Measurements from ENCODE around the gene ACOT12. TPM values are rescaled to one million over a fixed set of nuclear protein-coding genes. Genes with fewer than 3 reads are reported as not detected.
A peak's percentile ranks its signal among the peaks of the same experiment; 100 is the strongest.

Gene ACOT12
- total and polyA plus RNA-seq, 2 of the 13 experiments (the other 11 are each of a cell fraction or from before 2014, with no cell fraction given) = not detected

- peak; percentile 79 for TF ChIP-seq PAXIP1 (CRISPR knock-in tag; conservative IDR thresholded peaks at IDR 0.05)
- TF ChIP-seq ZNF687 (CRISPR knock-in tag; IDR thresholded peaks at IDR 0.05) = no peak
- no peak for TF ChIP-seq ZNF652 (CRISPR knock-in tag; IDR thresholded peaks at IDR 0.05; ENCODE audit: borderline replicate concordance, low read depth)
- no peak for TF ChIP-seq NBN (conservative IDR thresholded peaks at IDR 0.05)
- no peak for TF ChIP-seq FOXP1 (IDR thresholded peaks at IDR 0.05)
- TF ChIP-seq FOXP1 (CRISPR knock-in tag; IDR thresholded peaks at IDR 0.05) = peak; percentile 20; the same call in 1 of the 2 replicates
- TF ChIP-seq THAP7 (CRISPR knock-in tag; IDR thresholded peaks at IDR 0.05) = no peak
- TF ChIP-seq MIER3 (CRISPR knock-in tag; IDR thresholded peaks at IDR 0.05; ENCODE audit: borderline replicate concordance) = no peak
- no peak for TF ChIP-seq ATM (IDR thresholded peaks at IDR 0.05; ENCODE audit: borderline replicate concordance)
- TF ChIP-seq EP300 (IDR thresholded peaks at IDR 0.05; ENCODE audit: low read depth in 2 of 2, low read length in 2 of 2) = peak in 1 of 2 experiments; percentile 43; a peak in 2 of 4 replicates
- TF ChIP-seq EP300 (CRISPR knock-in tag; IDR thresholded peaks at IDR 0.05; ENCODE audit: borderline replicate concordance) = no peak
- no peak for TF ChIP-seq HNRNPL (IDR thresholded peaks at IDR 0.05; ENCODE audit: low read depth, low read length)
- TF ChIP-seq ISL2 (CRISPR knock-in tag; IDR thresholded peaks at IDR 0.05) = no peak
- no peak for TF ChIP-seq ZNF563 (CRISPR knock-in tag; IDR thresholded peaks at IDR 0.05)
- TF ChIP-seq SP1 (IDR thresholded peaks at IDR 0.05) = no peak
- no peak for TF ChIP-seq SP1 (CRISPR knock-in tag; IDR thresholded peaks at IDR 0.05)
- TF ChIP-seq KDM6A (CRISPR knock-in tag; IDR thresholded peaks at IDR 0.05; ENCODE audit: low read depth) = no peak
- TF ChIP-seq FOXA1 (IDR thresholded peaks at IDR 0.05) = no peak
- TF ChIP-seq FOXA1 (CRISPR knock-in tag; IDR thresholded peaks at IDR 0.05) = no peak
- TF ChIP-seq HOMEZ (CRISPR knock-in tag; IDR thresholded peaks at IDR 0.05; ENCODE audit: low read depth) = 0 out of 2 replicates have a peak, but pooled peaks have one; percentile 30
- TF ChIP-seq SALL1 (CRISPR knock-in tag; IDR thresholded peaks at IDR 0.05) = peak; percentile 69; the same call in 1 of the 2 replicates
- TF ChIP-seq HOXA3 (CRISPR knock-in tag; IDR thresholded peaks at IDR 0.05) = 0 out of 2 replicates have a peak, but pooled peaks have one; percentile 24
- no peak for TF ChIP-seq ZNF264 (CRISPR knock-in tag; IDR thresholded peaks at IDR 0.05)
Measured at GRCh38 chr5:81363093-81363871, 30.7 kb downstream of the ACOT12 start (continued).
